ENCODE data around the gene EXOG. TPM values are rescaled to one million over a fixed set of nuclear protein-coding genes. Genes with fewer than 3 reads are reported as not detected.

EXOG gene
- polyA plus RNA-seq, 3 donors, result 1.6 to 5.4 (median 2.4) TPM

DNA sequence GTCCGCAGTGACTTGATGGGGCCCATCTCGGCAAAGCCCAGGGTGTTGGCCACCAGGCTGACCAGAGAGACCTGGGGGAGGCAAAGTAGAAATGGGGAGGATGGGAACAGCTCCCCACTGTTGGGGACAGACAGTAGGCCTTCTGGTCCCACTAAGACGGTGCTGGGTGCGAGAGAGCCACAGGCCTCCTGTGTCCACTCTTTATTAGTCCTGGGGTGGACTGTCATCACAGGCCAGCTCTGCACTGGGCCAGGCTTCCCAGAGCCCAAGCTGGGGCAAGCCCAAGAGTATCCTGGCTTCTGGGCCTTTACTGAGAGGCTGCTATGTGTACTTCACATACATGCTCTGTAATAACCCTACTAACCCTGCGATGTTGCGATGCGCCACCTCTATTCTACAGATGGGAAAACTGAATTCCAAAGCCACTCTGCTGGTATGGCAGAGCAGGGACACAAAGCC, 66.4 kb downstream of the EXOG start:
- no peak overlapping the region for H3K27ac Mint-ChIP-seq
- Histone ChIP-seq H3K27me3 (ENCODE audit: control insufficient read depth in 2 of 2, insufficient read depth in 2 of 2, low read length in 2 of 2) (no peaks in the 10 kb centered on the region), H3K27ac (ENCODE audit: low read depth in 1 of 2, low read length in 2 of 2) (no peak overlapping the region), H3K9ac (ENCODE audit: insufficient read depth, low read length, poor library complexity, severe bottlenecking) (no peak overlapping the region), H3K4me1 (ENCODE audit: control insufficient read depth in 1 of 2, insufficient read depth in 2 of 2, low read length in 2 of 2) (no peaks in the 10 kb centered on the region), H3K4me3 (replicated peaks in 1 of 3; ENCODE audit: low read depth in 2 of 3, low read length in 3 of 3) (no peak overlapping the region), H3K36me3 (replicated peaks in 1 of 2; ENCODE audit: control insufficient read depth in 1 of 2, insufficient read depth in 2 of 2, low read length in 2 of 2) (no peaks in the 10 kb centered on the region), H2AFZ (ENCODE audit: insufficient read depth, low read depth, low read length, poor library complexity, severe bottlenecking) (no peak overlapping the region), H3K4me2 (replicated peaks; ENCODE audit: extremely low read depth, low read length, poor library complexity, severe bottlenecking) (no peak overlapping the region), H3K79me2 (ENCODE audit: insufficient read depth, low read length) (no peaks in the 10 kb centered on the region), H3K9me3 (replicated peaks in 1 of 2; ENCODE audit: control insufficient read depth in 1 of 2, insufficient read depth in 1 of 2, low read length in 2 of 2) (no peaks in the 10 kb centered on the region), H4K20me1 (ENCODE audit: insufficient read depth, low read length) (no peaks in the 10 kb centered on the region)
- no peak overlapping the region for H3K4me3 Mint-ChIP-seq
- TF ChIP-seq, protein P1, sequence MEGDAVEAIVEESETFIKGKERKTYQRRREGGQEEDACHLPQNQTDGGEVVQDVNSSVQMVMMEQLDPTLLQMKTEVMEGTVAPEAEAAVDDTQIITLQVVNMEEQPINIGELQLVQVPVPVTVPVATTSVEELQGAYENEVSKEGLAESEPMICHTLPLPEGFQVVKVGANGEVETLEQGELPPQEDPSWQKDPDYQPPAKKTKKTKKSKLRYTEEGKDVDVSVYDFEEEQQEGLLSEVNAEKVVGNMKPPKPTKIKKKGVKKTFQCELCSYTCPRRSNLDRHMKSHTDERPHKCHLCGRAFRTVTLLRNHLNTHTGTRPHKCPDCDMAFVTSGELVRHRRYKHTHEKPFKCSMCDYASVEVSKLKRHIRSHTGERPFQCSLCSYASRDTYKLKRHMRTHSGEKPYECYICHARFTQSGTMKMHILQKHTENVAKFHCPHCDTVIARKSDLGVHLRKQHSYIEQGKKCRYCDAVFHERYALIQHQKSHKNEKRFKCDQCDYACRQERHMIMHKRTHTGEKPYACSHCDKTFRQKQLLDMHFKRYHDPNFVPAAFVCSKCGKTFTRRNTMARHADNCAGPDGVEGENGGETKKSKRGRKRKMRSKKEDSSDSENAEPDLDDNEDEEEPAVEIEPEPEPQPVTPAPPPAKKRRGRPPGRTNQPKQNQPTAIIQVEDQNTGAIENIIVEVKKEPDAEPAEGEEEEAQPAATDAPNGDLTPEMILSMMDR (IDR thresholded peaks at IDR 0.05), result no peak
- 77% methylated on average over 4 of the region's 7 CpGs for WGBS (ENCODE audit: insufficient coverage)
- no peaks in the 10 kb centered on the region for H3K36me3 Mint-ChIP-seq
- peaks cover 8% of the 10 kb centered on the region for H3K4me1 Mint-ChIP-seq
- peaks cover 0 to 5% (median 0%) of the 10 kb centered on the region in 7 donors for H3K9me3 Mint-ChIP-seq
- peaks cover 0 to 8% (median 4%) of the 10 kb centered on the region in 3 donors for H3K27me3 Mint-ChIP-seq (ENCODE audit: low read depth in 3 of 3)
- intact Hi-C loops (cut with micrococcal nuclease), result no loop called here
- no peak for DNase-seq

DNA sequence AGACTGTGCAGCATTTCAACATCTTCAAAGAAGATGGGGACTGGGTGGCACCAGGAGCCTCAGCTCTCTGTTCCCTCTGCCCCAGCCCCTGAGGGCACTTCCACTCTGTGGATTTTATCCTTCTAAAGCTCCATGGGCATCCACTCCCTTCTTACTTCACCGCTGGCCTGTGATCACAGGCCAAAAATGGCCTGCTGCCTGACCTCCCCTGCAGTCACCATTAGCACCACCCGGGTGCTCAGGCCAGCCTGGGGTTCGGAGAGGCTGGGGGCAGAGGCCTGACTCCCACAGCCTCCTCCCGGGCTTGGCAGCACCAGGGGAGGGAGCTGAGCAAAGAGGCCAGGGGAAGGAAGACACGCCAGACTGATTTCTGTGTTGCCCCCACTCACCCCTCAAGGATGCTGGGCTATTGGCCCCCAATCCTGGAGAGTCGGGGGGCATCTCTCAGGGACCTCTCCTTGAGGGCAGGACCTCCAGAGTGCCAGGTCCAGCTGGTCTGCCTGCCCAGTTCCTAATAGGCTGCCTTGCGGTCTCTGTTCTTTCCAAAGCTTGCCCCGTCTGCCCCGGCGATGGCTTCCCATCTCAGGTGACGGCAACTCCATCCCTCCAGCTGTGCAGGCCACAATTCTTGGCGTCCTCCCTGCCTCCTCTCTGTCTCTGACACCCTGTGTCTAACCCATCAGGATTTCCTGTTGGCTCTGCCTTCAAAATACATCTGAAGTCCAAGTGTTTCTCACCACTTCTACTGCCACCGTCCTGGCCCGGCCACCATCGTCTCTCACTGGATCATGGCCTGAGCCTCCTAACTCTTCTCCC, 67.1 kb downstream of the EXOG start:
- DNase-seq, result no peak
- Histone ChIP-seq H3K27me3 (ENCODE audit: control insufficient read depth in 2 of 2, insufficient read depth in 2 of 2, low read length in 2 of 2) (no peaks in the 10 kb centered on the region), H2AFZ (ENCODE audit: insufficient read depth, low read depth, low read length, poor library complexity, severe bottlenecking) (no peak overlapping the region), H3K79me2 (ENCODE audit: insufficient read depth, low read length) (no peaks in the 10 kb centered on the region), H3K9me3 (replicated peaks in 1 of 2; ENCODE audit: control insufficient read depth in 1 of 2, insufficient read depth in 1 of 2, low read length in 2 of 2) (no peaks in the 10 kb centered on the region), H3K27ac (ENCODE audit: low read depth in 1 of 2, low read length in 2 of 2) (no peak overlapping the region), H4K20me1 (ENCODE audit: insufficient read depth, low read length) (no peaks in the 10 kb centered on the region), H3K4me2 (replicated peaks; ENCODE audit: extremely low read depth, low read length, poor library complexity, severe bottlenecking) (no peak overlapping the region), H3K4me1 (ENCODE audit: control insufficient read depth in 1 of 2, insufficient read depth in 2 of 2, low read length in 2 of 2) (no peaks in the 10 kb centered on the region), H3K9ac (ENCODE audit: insufficient read depth, low read length, poor library complexity, severe bottlenecking) (no peak overlapping the region), H3K36me3 (replicated peaks in 1 of 2; ENCODE audit: control insufficient read depth in 1 of 2, insufficient read depth in 2 of 2, low read length in 2 of 2) (no peaks in the 10 kb centered on the region), H3K4me3 (replicated peaks in 1 of 3; ENCODE audit: low read depth in 2 of 3, low read length in 3 of 3) (no peak overlapping the region)
- Mint-ChIP-seq H3K27ac (no peak overlapping the region), H3K27me3 (ENCODE audit: low read depth in 3 of 3) (peaks cover 0 to 4% (median 3%) of the 10 kb centered on the region in 3 donors), H3K36me3 (no peaks in the 10 kb centered on the region), H3K4me3 (no peak overlapping the region), H3K4me1 (peaks cover 8% of the 10 kb centered on the region), H3K9me3 (peaks cover 0 to 5% (median 0%) of the 10 kb centered on the region in 7 donors)
- intact Hi-C loops (cut with micrococcal nuclease), result no loop called here
- TF ChIP-seq, protein P1 (IDR thresholded peaks at IDR 0.05), result no peak
- WGBS (ENCODE audit: insufficient coverage), result 95% methylated on average over 12 of the region's 15 CpGs
